Adrenal gland (tissue), 5 donors: ENCODE results near the gene LMCD1.

Experiments used
- POLR2A ChIP-seq, 2 donors: fragments of 450-650 bp; IDR thresholded peaks; one replicate each; pipeline ENCODE4 v1.6.1; 2017; ENCODE audit warnings: antibody characterized with exemption in 2 of 2, mild to moderate bottlenecking in 2 of 2, moderate library complexity in 1 of 2
- TF ChIP-seq, protein P1 (sequence below), 6 experiments: fragments of 450-650 bp in 4 of 6; fragments of 200-600 bp in 2 of 6; sonication (generic) in 1 of 6; IDR thresholded peaks; 1 replicate in 5 of 6; 2 replicates in 1 of 6; pipeline versions ENCODE4 v1.5.1 to v1.8.0; 2016 to 2021; ENCODE audit warnings: antibody characterized with exemption in 6 of 6, mild to moderate bottlenecking in 2 of 6, moderate library complexity in 1 of 6
- donor health status: DM: no; HTN: no; CAD: no.

DNA sequence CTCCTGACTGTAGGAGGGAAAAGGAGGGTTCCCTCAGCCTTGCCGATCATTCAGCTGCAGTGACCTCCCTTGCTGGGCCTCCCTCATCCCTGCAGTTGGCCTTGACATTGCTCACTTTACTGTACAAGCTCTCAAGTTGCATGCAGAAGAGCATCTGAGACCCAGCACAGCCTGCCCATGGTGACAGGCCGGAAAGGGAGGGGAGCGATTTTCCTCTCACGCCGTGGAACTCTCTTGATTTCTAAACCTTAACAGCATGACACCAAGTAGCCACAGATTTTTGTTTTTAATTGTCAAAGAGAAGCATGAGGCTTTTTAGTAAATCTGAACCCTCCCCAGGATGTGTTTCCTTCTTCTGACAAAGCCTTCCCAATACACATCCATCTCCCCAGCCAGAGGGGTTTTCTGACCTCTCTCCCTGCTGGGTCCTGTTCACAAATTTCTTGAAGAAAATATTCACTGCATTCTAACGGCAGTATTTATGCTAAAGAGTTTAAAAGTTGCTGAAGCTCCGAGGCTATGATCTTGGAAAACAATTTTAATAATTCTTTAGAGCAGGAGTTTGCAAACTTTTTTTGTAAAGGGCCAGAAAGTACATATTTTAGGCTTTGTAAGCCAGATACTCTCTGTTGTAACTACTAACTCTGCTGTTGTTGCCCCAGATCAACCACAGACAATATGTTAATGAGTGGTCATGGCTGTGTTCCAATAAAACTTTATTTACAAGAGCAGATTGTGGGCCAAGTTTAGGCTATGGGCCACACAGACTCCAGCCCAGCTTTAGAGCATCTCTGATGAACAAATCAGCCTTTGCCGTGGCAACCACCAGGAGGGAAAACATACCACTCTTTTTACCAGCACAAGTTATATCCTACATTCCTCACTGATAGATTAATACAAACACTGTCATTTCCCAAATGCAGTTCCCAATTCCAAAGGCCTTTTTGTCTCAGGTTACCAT lies 34.8 kb downstream of the LMCD1 start:
- TF ChIP-seq, protein P1, sequence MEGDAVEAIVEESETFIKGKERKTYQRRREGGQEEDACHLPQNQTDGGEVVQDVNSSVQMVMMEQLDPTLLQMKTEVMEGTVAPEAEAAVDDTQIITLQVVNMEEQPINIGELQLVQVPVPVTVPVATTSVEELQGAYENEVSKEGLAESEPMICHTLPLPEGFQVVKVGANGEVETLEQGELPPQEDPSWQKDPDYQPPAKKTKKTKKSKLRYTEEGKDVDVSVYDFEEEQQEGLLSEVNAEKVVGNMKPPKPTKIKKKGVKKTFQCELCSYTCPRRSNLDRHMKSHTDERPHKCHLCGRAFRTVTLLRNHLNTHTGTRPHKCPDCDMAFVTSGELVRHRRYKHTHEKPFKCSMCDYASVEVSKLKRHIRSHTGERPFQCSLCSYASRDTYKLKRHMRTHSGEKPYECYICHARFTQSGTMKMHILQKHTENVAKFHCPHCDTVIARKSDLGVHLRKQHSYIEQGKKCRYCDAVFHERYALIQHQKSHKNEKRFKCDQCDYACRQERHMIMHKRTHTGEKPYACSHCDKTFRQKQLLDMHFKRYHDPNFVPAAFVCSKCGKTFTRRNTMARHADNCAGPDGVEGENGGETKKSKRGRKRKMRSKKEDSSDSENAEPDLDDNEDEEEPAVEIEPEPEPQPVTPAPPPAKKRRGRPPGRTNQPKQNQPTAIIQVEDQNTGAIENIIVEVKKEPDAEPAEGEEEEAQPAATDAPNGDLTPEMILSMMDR (IDR thresholded peaks at IDR 0.05) = no peak
- TF ChIP-seq POLR2A (IDR thresholded peaks at IDR 0.05) = no peak
